HFFc6 (cell line): ENCODE results near the gene ZFTA. TPM values are rescaled to one million over a fixed set of nuclear protein-coding genes. Genes with fewer than 3 reads are reported as not detected.

Source experiments
- DNase-seq: peaks from one replicate; pipeline ENCODE4 v3.0.0-alpha.2; 2018
- H3K27ac Mint-ChIP-seq: 2 replicates; pipeline ENCODE4 v1.8.0; 2020; ENCODE audit warnings: mild to moderate bottlenecking, mixed read lengths
- H3K27me3 Mint-ChIP-seq: 2 replicates; pipeline ENCODE4 v1.8.0; 2021; ENCODE audit warnings: mild to moderate bottlenecking, moderate library complexity, mixed read lengths; ENCODE audit not compliant: insufficient read depth
- H3K36me3 Mint-ChIP-seq: 2 replicates; pipeline ENCODE4 v1.8.0; 2021; ENCODE audit warnings: low read depth, mixed read lengths
- H3K4me1 Mint-ChIP-seq: 2 replicates; pipeline ENCODE4 v1.8.0; 2020; ENCODE audit warnings: low read depth, mixed read lengths
- H3K4me3 Mint-ChIP-seq: 2 replicates; pipeline ENCODE4 v1.8.0; 2020; ENCODE audit warnings: mild to moderate bottlenecking, moderate library complexity, mixed read lengths
- H3K9me3 Mint-ChIP-seq: 2 replicates; pipeline ENCODE4 v1.8.0; 2020; ENCODE audit warnings: mild to moderate bottlenecking, mixed read lengths
- total RNA-seq, 6 experiments: library from RNA; stranded (reverse); fragmentation: NEBNext Ultra II Directional; extraction: Animal tissue kit (Norgen Biotek cat#: 25700); gene quantifications; 2 replicates in 1 of 6; 3 replicates in 5 of 6; pipeline ENCODE4 v1.2.3, GENCODE V29; 2021
- TF ChIP-seq, protein P1 (sequence below): fragments of 200-600 bp; sonication (generic); IDR thresholded peaks from 2 replicates; pipeline ENCODE4 v1.5.0; 2021; ENCODE audit warnings: antibody characterized with exemption, mild to moderate bottlenecking

ZFTA gene
- total RNA-seq, 6 experiments from 2014 or later, result 18.4 to 21.0 (median 19.5) TPM

GRCh38 chr11:63719987-63720386 lies 48.6 kb downstream of the ZFTA start:
- Mint-ChIP-seq H3K36me3 (no peaks in the 10 kb centered on the region), H3K4me3 (no peak overlapping the region), H3K27me3 (no peaks in the 10 kb centered on the region), H3K9me3 (no peaks in the 10 kb centered on the region), H3K4me1 (peaks cover 22% of the 10 kb centered on the region), H3K27ac (no peak overlapping the region)
- TF ChIP-seq, protein P1, sequence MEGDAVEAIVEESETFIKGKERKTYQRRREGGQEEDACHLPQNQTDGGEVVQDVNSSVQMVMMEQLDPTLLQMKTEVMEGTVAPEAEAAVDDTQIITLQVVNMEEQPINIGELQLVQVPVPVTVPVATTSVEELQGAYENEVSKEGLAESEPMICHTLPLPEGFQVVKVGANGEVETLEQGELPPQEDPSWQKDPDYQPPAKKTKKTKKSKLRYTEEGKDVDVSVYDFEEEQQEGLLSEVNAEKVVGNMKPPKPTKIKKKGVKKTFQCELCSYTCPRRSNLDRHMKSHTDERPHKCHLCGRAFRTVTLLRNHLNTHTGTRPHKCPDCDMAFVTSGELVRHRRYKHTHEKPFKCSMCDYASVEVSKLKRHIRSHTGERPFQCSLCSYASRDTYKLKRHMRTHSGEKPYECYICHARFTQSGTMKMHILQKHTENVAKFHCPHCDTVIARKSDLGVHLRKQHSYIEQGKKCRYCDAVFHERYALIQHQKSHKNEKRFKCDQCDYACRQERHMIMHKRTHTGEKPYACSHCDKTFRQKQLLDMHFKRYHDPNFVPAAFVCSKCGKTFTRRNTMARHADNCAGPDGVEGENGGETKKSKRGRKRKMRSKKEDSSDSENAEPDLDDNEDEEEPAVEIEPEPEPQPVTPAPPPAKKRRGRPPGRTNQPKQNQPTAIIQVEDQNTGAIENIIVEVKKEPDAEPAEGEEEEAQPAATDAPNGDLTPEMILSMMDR, result no peak
- DNase-seq, result no peak

GRCh38 chr11:63719001-63719400 lies 49.6 kb downstream of the ZFTA start:
- Mint-ChIP-seq H3K4me1 (peaks cover 29% of the 10 kb centered on the region), H3K27me3 (no peaks in the 10 kb centered on the region)
- TF ChIP-seq, protein P1, result no peak

More at GRCh38 chr11:63719001-63719400, 49.6 kb downstream of the ZFTA start:
- H3K27ac Mint-ChIP-seq, result no peak overlapping the region
- no peaks in the 10 kb centered on the region for H3K9me3 Mint-ChIP-seq
- H3K4me3 Mint-ChIP-seq, result no peak overlapping the region
- no peaks in the 10 kb centered on the region for H3K36me3 Mint-ChIP-seq
- no peak for DNase-seq

Other genes starting within 250 kb of the ZFTA start
- gene PLAAT4, start 232.0 kb downstream of the ZFTA start, total RNA-seq, result 1 to 10 TPM in 1 of 6 experiments, under 1 TPM in 4, not detected in 1; 0.43 to 1.9 (median 0.82) TPM
- gene PLAAT2, start 205.4 kb downstream of the ZFTA start, total RNA-seq, result not detected
- 10 to 100 TPM in 1 of 6 experiments, 1 to 10 TPM in 5; 8.0 to 11.2 (median 8.6) TPM for gene PLAAT3, start 154.3 kb downstream of the ZFTA start, total RNA-seq
- gene ATL3, start 97.4 kb downstream of the ZFTA start, total RNA-seq, result 100 to 1,000 TPM in 5 of 6 experiments, 10 to 100 TPM in 1; 96.9 to 116 (median 109) TPM
- 100 to 1,000 TPM; 114 to 144 (median 133) TPM for gene RTN3, start 87.3 kb downstream of the ZFTA start, total RNA-seq
- 10 to 100 TPM; 24.7 to 31.7 (median 29.5) TPM for gene SPINDOC, start 44.7 kb upstream of the ZFTA start, total RNA-seq
- gene MARK2, start 70.3 kb upstream of the ZFTA start, total RNA-seq, result 10 to 100 TPM; 26.4 to 29.9 (median 27.9) TPM
- under 1 TPM; 0.34 to 0.72 (median 0.41) TPM for gene RCOR2, start 148.4 kb upstream of the ZFTA start, total RNA-seq
- 10 to 100 TPM; 15.7 to 19.3 (median 17.6) TPM for gene NAA40, start 170.2 kb upstream of the ZFTA start, total RNA-seq
- 100 to 1,000 TPM; 422 to 571 (median 505) TPM for gene COX8A, start 205.8 kb upstream of the ZFTA start, total RNA-seq
- gene OTUB1, start 217.7 kb upstream of the ZFTA start, total RNA-seq, result 10 to 100 TPM; 84.4 to 98.2 (median 90.9) TPM